ENCODE data around the gene DDIT3.

Gene DDIT3

DNA sequence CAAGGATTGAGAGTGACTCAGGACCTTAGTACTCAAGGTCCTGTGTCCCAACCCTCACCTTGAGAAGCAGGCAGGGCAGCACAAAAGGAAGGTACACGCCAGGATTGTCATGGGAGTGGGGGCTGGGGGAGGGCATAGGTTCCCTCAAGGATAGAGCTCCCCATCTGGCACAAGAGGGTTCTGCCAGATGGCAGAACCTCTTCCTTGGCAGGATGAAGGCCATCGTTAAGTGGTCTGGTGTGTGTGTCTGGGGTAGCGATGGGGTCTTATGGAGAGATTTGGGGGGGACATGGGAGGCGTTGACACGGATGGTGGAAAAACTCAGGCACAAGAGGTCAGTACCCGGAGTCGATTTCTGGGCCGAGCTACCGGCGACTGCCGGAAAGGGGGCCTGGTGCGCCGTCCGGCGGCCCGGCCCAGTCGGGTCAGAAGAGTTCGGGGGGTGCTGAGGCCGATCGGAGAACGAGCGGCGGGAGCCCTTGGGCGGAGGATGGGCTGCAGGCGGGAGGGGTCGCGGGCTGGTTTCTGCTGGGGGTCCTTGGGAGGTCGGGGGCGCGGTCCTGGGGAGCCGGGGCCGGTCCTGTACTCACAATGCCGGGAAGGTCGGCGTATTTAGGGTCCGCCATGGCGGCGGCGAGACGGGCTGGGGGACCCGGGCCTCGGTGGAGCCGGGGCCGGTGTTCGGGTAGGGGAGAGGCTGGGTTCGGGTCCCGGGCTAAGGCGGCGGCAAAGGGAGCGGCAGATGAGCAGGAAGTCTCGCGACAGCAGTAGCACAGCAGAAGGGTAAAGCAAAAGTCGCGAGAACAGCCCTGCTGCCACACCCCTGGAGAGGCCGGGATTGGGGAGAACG is 26.3 kb upstream of the DDIT3 start, which contains the start of gene DCTN2:
TSS of gene DCTN2 (minus strand) at position 755 of the 850 bp plus-strand sequence. CDS start at position 626, 129 bp downstream.
- DNase-seq: peak; percentile 86 to 98

DNA sequence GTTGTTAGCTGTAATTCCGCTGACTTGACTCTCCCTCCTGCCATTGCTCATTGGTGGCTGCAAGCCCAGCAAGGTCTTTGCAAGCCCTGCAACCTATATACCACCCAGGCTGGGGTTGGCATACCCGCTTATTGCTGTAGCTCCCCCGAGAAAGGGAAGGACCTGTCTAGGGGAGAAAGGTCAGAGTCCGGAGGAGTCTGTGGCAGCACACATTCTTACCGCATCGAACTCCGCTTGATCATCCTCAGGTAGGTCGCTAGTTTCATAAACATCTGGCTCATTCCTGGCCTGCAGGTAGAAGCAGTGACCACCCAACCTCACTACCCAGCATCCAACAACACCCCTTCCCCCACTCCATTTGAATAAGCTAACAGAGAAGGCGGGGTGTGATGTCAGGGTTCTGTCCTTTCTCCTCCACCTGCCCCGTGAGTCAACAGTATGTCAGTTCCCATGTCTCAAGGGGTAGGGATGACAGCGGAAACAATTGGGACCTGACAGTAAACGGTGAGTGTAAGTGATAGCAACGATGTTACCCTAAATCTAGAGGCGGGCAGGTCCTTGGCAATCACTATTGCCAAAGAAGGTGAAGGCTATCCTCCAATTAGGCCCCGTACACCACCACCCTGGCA is 25.6 kb upstream of the DDIT3 start:
- DNase-seq: no peak

GRCh38 chr12:57543581-57543980 is 23.3 kb upstream of the DDIT3 start:
- no peak for DNase-seq

DNA sequence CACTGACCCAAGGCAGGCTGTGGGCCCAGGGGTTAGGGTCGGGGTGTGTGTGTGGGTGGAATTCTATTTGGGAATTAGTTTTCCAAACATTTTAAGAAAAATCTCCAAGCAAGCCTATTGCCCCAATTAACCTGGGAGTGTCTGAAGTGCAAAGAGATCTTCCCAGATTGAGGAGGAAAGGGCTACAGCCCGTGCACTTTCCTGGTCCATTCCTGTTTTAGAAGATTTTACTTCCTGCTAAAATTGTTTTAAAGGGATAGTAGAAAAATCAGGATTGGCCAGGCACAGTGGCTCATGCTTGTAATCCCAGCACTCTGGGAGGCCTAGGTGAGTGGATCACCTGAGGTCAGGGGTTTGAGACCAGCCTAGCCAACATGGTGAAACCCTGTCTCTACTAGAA is 21.4 kb upstream of the DDIT3 start:
- no peak for DNase-seq

DNA sequence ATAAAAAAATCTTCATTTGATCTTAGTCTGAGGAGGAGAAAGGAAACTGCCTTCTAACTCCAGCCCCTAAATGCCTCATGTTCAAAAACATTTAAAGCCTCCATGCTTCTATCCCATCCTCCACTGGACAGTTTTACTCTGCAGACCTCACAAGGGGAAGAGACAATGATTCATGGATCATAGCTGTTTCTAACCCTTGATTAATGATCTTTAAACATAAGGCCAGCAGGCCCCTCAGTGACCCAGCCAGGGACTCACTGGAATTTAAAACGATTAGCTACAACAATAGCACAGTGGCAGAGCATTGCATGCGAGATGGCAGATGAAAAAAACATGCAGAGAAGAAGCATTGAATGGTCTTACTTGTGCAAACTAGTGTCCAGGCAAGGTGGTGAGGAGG is 20.7 kb upstream of the DDIT3 start:
- no peak for DNase-seq

DNA sequence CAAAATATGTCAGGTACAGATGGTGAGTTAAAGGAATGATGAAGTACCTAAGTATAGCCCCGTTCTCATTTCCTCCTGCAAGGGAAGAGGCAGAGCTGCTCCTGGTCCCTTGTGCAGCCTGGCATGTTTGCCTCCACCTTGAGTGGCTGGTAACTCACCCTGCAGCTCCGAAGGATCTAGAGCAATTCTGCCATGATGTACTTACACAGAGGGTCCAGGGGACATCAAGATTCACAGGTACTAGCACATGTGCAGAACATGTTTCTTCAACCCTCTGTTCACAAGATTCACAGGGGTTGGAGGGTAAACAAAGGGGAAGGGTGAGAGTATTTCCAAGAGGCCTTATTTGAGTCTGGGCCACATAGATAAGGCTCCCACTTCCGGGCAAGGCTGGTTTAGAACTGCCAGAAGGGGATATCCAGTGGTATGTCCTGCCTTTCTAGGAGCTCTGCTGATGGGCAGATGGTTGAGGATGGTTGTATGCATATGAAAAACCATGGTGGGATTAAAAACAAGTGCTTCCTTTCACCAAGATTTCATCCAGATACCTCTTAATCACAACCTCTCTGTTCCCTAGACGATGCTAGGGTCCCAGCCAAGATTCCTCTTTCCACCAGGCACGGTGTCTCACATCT is 18.9 kb upstream of the DDIT3 start:
- DNase-seq: no peak

DNA sequence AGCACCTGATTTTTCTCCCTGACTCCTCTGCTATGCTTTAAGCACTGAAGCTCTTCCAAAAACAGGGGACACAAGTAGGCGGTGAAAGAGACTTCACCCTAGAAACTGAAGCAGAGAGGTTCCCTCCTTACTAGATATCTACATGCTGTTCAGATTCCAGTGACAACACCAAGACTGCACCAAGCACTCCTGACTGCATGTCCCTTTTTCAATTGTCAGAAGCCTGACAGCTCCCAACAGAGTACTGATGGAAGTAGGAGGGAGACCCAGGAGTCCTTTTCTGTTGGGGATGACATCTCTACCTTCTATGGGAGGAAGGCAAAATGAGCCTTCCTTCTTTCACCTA is 16.3 kb upstream of the DDIT3 start:
- no peak for DNase-seq

DNA sequence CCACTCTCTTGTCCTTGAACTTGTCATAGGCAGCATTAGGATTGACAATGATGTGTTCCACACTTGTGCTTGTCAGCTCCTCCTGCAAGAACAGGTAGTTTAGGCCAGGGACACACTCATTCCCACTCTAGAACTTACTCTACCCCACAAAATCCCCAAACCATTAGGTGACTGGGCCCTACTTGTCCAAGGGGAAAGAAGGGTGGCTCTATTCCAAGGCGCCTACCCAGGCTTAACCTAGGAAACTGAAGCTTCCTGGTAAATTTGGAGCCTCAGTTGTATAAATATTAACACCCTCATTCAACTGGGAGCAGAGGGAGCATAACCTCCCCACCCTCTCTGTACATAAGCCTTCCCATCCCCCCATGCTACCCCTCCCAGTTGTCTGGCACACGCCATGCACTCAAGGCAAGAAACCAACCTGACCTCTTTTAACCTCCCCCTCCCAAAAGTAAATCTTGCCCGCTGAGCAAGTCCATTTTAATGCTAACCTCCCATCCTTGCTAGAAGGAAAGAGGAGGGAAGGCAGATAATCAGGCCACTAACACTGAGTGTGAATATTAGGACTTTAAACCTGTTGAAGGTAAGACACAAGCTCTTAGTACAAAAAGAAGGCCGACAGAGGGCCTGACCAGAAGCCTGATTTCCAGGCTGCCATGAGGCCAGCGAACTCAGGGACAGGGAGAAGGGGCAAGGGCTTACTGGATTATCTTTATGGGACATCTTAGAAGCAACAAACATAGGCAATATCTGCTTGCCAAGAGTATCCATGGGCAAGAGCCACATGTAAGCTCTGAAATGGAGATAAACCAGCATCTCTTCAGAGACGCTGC is 15.7 kb upstream of the DDIT3 start:
- DNase-seq: no peak

- DNase-seq: no peak
Observed at GRCh38 chr12:57534991-57535543, 14.8 kb upstream of the DDIT3 start.

GRCh38 chr12:57534250-57534649 is 13.9 kb upstream of the DDIT3 start:
- no peak for DNase-seq

- no peak for DNase-seq
Observed at GRCh38 chr12:57533108-57533507, 12.8 kb upstream of the DDIT3 start.

GRCh38 chr12:57531836-57532235 is 11.5 kb upstream of the DDIT3 start:
- DNase-seq: no peak

DNA sequence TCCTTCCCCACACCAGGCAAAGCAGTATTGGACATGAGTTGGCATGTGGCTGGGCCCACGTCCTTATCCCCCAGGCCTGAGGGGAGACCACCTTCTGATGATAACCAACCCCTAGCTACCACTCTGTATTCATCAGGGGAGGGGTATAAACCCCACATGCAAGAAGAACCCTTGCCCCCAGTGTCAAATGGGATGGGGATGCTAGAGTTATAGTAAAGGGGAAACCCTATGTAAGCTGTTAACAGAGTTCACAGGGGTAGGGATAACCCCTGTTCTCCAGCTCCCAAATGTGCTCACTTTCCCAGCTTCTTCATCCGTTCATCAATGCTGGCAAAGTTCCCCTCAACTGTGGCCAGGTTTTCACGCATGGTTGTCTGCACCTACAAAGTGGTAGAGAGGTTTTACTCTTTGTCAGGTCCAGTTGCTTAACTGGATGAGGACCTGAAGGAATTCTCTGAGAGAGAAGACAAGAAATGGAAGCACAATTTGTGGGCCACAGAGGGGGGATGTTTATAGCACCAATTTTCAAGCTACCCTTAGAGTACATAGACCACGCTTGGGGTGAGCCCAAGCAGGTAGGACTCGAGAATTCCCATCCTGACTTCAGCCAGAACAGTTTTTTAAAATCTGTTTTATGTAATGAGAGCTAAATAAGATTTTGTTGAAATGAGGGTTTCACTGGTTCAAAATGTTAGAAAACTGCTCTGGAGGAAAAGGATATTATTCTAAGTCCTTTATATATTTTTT is 10.3 kb upstream of the DDIT3 start:
- DNase-seq: no peak

- no peak for DNase-seq
Observed at GRCh38 chr12:57529831-57530230, 9.5 kb upstream of the DDIT3 start.

GRCh38 chr12:57528831-57529555 is 8.7 kb upstream of the DDIT3 start:
- DNase-seq: no peak

GRCh38 chr12:57528176-57528575 is 7.9 kb upstream of the DDIT3 start:
- DNase-seq: no peak

GRCh38 chr12:57527184-57527583 is 6.9 kb upstream of the DDIT3 start:
- DNase-seq: no peak

DNA sequence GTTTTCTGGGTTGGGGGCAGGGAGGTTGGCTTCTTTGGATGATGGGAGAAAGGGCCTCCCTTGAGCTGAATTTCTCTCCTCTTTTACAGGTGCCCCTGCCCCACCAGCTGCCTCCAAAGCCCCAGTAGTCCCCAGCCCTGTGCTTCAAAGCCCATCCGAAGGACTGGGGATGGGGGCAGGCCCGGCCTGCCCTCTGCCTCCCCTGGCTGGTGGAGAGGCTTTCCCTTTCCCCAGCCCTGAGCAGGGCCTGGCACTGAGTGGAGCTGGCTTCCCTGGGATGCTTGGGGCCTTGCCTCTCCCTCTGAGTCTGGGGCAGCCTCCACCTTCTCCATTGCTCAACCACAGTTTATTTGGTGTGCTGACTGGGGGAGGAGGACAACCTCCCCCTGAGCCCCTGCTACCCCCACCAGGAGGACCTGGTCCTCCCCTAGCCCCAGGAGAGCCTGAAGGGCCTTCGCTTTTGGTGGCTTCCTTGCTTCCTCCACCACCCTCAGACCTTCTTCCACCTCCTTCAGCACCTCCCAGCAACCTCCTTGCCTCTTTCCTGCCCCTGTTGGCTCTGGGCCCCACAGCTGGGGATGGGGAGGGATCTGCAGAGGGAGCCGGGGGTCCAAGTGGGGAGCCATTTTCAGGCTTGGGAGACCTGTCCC is 6.3 kb upstream of the DDIT3 start:
- no peak for DNase-seq

GRCh38 chr12:57525615-57526383 is 5.5 kb upstream of the DDIT3 start:
- DNase-seq: no peak

Data from SW 1271 (cell line).